Stimulated activated CD8-positive, alpha-beta memory T cell treated with anti-CD3 and anti-CD28 coated beads, Interleukin-4, amount 100 ng/mL, for 1 hour (primary cell): Measurements from ENCODE around the gene STRN3.
"Not testable (repeated sequence)": the region's sequence is repeated elsewhere in the genome, so short reads cannot be mapped to it uniquely, and the experiment has no call there.

Source experiments
- DNase-seq, 2 donors: peaks; one replicate each; pipeline ENCODE4 v3.0.0-alpha.2; 2020; ENCODE audit warnings: low read depth in 2 of 2, low spot score in 1 of 2

The STRN3 gene

GRCh38 chr14:30921788-30922187 lies 104.4 kb downstream of the STRN3 start:
- no peak for DNase-seq

- DNase-seq: no peak
These were observed 104.9 kb downstream of the STRN3 start for GRCh38 chr14:30921305-30921704.

DNA sequence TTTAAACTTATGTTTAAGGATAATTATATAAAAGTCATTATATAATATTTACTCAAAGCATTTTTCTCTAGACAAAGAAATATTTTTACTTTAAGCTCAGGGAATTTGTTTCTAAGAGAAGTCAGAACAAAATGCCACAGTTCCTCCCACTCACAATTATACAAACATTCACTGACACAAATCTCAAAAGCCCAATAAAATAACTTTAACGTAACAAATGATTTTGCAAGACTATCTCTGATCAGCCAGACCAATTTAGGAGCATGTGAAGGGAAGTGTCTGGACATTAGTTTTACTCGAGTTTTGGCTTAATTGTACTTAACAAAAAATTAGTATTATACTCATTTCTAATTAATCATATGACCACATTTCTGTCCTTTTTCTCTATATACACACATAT lies 110.6 kb downstream of the STRN3 start:
- DNase-seq: no peak

DNA sequence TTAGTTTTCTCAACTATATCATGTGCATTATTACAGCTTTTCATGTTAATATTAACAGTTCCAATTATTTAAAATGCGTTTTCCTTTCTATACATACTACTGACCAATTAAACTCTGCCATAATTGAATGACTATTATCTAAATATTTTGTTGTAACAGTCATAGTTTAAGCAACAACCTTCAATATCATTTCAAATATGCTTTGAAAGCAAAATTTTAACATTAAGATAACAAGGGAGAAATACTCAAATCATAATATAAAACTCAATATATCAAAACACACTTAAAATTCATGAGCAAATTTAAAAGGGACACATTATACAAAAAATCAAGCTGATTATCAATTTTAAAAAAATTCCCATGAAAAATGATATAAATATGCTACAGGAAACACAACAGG lies 111.4 kb downstream of the STRN3 start:
- DNase-seq: no peak

DNA sequence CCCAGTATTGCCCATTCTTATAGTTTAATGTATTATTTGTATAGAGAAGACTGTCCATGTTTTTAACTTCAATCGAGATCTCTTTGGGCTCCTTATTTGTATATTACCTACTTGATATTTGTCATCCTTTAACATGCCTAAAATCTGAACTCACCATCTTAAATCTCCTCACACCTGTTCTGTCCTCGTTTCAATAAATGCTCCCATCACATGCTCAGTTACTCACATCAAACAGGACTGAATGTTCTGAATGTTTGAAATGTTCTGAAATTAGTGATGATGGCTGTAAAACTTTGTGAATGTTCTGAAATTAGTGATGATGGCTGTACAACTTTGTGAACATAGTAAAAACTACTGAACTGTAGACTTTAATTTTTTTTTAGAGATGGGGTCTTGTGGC lies 117.4 kb downstream of the STRN3 start:
- DNase-seq: no peak

GRCh38 chr14:30907659-30908057 lies 118.5 kb downstream of the STRN3 start:
- DNase-seq: no peak

- no peak for DNase-seq
These were observed 119.2 kb downstream of the STRN3 start for GRCh38 chr14:30906752-30907658.

GRCh38 chr14:30903285-30904124 lies 122.7 kb downstream of the STRN3 start:
- DNase-seq: no peak

GRCh38 chr14:30897121-30897520 lies 129.1 kb downstream of the STRN3 start:
- not testable (repeated sequence) for DNase-seq

DNA sequence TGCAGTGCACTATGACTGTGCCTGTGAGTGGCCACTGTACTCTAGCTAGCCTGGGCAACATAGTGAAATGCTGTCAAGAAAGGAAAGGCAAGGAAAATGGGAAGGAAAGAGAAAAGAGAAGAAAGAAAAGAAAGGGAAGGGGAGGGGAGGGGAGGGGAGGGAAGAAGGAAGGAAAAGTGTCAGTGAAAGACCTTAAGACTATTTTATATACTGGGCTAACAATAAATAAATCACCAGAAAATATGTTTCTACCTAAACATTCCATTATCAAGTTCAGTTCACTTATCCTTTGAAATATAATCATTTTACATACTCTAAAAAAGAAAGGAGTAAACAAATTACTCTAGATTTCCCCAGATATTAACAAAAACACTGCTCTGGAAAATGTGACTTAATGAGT lies 129.7 kb downstream of the STRN3 start:
- DNase-seq: no peak

GRCh38 chr14:30894923-30895515 lies 131.2 kb downstream of the STRN3 start:
- DNase-seq: no peak

- no peak for DNase-seq
These were observed 132.4 kb downstream of the STRN3 start for GRCh38 chr14:30893819-30894218.

GRCh38 chr14:30889244-30889594 lies 137.0 kb downstream of the STRN3 start:
- no peak for DNase-seq

DNA sequence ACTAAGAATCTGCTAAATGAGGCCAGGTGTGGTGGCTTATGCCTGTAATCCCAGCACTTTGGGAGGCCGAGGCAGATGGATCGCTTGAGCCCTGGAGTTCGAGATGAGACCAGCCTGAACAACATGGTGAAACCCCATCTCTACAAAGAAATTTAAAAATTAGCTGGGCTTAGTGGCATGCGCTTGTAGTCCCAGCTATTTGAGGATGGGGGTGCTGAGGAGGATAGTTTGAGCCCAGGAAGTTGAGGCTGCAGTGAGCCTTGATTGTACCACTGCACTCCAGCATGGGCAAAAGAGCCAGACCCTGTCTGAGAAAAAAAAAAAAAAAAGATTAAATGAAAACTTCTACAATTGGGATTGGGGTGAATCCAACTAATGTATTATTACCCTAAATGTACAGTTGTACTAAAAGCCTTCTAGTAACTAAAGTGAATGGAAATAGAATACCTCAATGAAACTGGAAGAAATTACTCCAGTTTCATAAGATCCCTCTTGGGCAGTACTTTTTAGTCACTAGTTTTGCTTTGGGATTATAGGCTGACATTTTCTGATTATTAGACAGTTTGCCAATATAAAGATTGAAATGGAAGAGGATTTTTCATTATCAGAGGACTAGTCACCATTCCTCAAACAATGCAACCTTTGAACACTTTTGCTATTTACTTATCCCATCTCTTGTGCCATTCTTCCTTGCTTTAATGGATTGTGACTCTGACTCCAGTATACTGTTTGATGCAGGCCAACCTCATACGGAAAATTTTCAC lies 137.5 kb downstream of the STRN3 start:
- DNase-seq: no peak

DNA sequence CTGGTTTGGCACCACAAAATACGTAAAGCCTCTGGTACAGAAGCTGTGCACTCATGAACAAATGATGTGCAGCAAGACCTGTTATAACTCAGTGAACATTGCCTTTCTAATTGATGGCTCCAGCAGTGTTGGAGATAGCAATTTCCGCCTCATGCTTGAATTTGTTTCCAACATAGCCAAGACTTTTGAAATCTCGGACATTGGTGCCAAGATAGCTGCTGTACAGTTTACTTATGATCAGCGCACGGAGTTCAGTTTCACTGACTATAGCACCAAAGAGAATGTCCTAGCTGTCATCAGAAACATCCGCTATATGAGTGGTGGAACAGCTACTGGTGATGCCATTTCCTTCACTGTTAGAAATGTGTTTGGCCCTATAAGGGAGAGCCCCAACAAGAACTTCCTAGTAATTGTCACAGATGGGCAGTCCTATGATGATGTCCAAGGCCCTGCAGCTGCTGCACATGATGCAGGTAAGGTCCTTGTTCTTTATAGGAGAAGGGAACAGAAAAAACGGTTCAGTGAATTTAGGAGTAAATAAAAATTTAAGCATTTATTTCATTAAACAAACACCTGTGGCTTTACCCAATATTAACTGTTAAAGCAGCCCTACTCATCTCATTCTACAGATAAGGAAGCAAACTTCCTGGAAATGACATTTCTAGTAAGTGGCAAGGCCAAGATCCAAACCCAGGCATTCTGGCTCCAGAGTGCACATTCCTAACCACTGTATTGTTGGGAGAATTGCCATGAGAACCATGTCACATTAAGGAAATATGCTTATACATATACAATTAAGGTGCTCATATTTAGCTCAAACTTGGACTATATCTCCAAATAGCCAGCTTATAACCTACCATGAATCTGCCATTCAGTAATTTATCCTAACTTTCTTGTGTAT lies 140.1 kb downstream of the STRN3 start:
- DNase-seq: no peak

GRCh38 chr14:30884901-30885300 lies 141.3 kb downstream of the STRN3 start:
- no peak for DNase-seq

GRCh38 chr14:30883508-30884294 lies 142.5 kb downstream of the STRN3 start:
- no peak for DNase-seq

DNA sequence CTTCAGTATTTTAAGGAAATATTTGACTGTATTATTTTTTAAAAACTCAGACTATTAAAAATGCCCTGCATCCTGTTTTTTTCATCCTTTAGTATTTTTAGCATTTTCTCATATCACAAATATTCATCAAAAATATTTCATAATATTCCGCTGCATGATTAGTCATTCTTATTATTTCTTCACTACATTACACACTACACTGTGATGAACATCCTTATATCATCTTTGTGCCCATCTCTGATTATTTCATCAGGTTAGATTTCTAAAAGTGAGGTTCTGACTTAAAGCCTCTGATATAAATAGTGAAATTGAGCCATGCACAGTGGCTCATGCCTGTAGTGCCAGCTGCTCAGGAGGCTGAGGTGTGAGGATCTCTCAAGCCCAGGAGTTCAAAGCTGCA lies 143.7 kb downstream of the STRN3 start:
- no peak for DNase-seq

- no peak for DNase-seq
These were observed 149.5 kb downstream of the STRN3 start for GRCh38 chr14:30876692-30877091.

DNA sequence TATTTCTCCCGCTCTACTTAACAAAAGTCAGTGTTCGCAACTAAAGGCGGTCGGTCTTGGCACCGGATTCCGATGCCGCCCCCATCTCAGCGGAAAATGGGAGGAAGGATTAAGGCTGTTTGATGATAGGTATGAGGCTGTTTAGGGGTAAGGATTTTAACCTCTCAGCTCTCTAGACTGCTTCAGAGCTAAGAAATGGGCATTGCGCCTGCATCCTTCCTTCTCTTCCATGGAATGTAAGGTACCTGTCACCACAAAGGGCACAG lies 150.5 kb downstream of the STRN3 start:
- DNase-seq: no peak
